Body of pancreas (tissue), 4 donors: ENCODE results near the gene HES6. TPM values are rescaled to one million over a fixed set of nuclear protein-coding genes. Genes with fewer than 3 reads are reported as not detected.
A peak's percentile ranks its signal among the peaks of the same experiment; 100 is the strongest.

Experiments
- ATAC-seq: fragments of 150-250 bp; one replicate; pipeline ENCODE4 v1.9.1; 2016
- DNase-seq, 4 donors: peaks; one replicate each; pipeline ENCODE4 v3.0.0-alpha.2; 2019
- H3K27ac ChIP-seq, 4 donors: fragments of 200-600 bp; sonication (generic); 1 replicate in 3 of 4; 2 replicates in 1 of 4; pipeline versions ENCODE4 v1.5.1 to v1.6.1; 2016 to 2019; ENCODE audit warnings: mild to moderate bottlenecking in 1 of 4, mixed read lengths in 1 of 4, moderate library complexity in 1 of 4
- H3K27me3 ChIP-seq, 2 donors: fragments of 200-600 bp; sonication (generic); one replicate each; pipeline ENCODE4 v1.6.0; 2016; ENCODE audit warnings: mild to moderate bottlenecking in 1 of 2
- H3K36me3 ChIP-seq, 2 donors: fragments of 200-600 bp; sonication (generic); replicated peaks in 1 of 2; 2 replicates each; pipeline ENCODE4 v1.5.1; 2016; ENCODE audit warnings: low read depth in 2 of 2; ENCODE audit not compliant: insufficient read depth in 1 of 2
- H3K4me1 ChIP-seq: fragments of 200-600 bp; sonication (generic); one replicate; pipeline ENCODE4 v1.6.0; 2016
- H3K4me3 ChIP-seq, 2 donors: fragments of 200-600 bp; sonication (generic); 1 replicate in 1 of 2; 2 replicates in 1 of 2; pipeline ENCODE4 v1.5.1; 2016 to 2019
- H3K9me3 ChIP-seq, 3 donors: fragments of 200-600 bp; sonication (generic); 1 replicate in 2 of 3; 2 replicates in 1 of 3; pipeline ENCODE4 v1.5.1; 2016
- POLR2A ChIP-seq, 3 donors: fragments of 450-650 bp; IDR thresholded peaks; one replicate each; pipeline ENCODE4 v1.6.1; 2016; ENCODE audit warnings: antibody characterized with exemption in 3 of 3, mild to moderate bottlenecking in 2 of 3
- WGBS, 2 donors: methylation state at CpG; one replicate each; pipeline ENCODE4 v1.1.5; 2017; 5-methylcytosine and 5-hydroxymethylcytosine counted together
- intact Hi-C: fragments of 100-400 bp; cut with DNase I; formaldehyde crosslinking; loops from one replicate; pipeline ENCODE4 v1.15.1; 2023
- total RNA-seq, 2 donors: library from RNA; depleted of rRNA; stranded (reverse); fragments of >200 nt; gene quantifications; one replicate each; pipeline ENCODE4 v1.1.0, GENCODE V29; 2016
- TF ChIP-seq, protein P1 (sequence below), 7 experiments: fragments of 450-650 bp in 4 of 7; fragments of 200-600 bp in 3 of 7; sonication (generic) in 3 of 7; IDR thresholded peaks; one replicate each; pipeline ENCODE4 v1.5.1; 2016 to 2019; ENCODE audit warnings: antibody characterized with exemption in 7 of 7

The HES6 gene
- total RNA-seq, 2 donors from 2014 or later, result 15.5 to 29.3 TPM

DNA sequence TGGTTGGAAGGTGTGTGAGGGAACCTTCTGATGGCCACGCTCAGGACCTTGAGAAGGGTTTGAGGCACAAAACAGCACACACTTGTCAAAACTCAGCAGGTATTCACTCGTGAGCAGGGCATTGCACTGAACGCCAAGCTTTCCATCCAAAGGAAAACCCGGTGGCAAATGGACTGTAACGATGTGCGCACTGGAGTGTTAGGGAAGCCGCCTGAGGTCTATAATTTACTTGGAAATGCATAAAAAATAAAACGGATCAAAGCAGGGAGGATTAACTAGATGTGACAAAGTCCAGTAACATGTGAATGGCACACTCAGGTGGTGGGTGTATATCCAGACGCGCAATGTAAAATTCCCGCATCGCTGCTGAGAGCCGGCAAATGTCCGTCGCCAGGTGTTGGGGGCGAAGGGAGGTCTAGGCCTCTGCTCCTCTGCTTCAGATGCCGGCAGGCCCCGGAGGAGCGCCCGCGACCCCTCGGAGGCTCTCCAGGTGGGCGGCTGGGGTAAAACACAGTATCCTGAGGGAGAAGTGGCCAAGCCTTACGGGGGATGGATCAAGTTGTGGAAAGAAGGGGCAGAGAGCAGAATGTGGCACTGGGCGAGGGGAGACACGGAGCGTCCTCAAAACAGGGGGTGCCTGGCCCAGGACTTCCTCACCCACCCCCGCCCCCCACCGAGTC lies 15.3 kb downstream of the HES6 start:
- Histone ChIP-seq H3K9me3 (no peaks in the 10 kb centered on the region), H3K4me3 (no peak overlapping the region), H3K27me3 (no peaks in the 10 kb centered on the region), H3K36me3 (no peaks in the 10 kb centered on the region), H3K4me1 (peaks cover 21% of the 10 kb centered on the region), H3K27ac (no peak overlapping the region)
- WGBS, 2 donors, result 94 to 96% methylated on average over 28 of the region's 29 CpGs
- ATAC-seq (no peak), DNase-seq (no peak)
- intact Hi-C loops, result no loop called here
- TF ChIP-seq, protein P1, sequence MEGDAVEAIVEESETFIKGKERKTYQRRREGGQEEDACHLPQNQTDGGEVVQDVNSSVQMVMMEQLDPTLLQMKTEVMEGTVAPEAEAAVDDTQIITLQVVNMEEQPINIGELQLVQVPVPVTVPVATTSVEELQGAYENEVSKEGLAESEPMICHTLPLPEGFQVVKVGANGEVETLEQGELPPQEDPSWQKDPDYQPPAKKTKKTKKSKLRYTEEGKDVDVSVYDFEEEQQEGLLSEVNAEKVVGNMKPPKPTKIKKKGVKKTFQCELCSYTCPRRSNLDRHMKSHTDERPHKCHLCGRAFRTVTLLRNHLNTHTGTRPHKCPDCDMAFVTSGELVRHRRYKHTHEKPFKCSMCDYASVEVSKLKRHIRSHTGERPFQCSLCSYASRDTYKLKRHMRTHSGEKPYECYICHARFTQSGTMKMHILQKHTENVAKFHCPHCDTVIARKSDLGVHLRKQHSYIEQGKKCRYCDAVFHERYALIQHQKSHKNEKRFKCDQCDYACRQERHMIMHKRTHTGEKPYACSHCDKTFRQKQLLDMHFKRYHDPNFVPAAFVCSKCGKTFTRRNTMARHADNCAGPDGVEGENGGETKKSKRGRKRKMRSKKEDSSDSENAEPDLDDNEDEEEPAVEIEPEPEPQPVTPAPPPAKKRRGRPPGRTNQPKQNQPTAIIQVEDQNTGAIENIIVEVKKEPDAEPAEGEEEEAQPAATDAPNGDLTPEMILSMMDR (IDR thresholded peaks at IDR 0.05), result no peak
- TF ChIP-seq POLR2A (IDR thresholded peaks at IDR 0.05), result no peak

DNA sequence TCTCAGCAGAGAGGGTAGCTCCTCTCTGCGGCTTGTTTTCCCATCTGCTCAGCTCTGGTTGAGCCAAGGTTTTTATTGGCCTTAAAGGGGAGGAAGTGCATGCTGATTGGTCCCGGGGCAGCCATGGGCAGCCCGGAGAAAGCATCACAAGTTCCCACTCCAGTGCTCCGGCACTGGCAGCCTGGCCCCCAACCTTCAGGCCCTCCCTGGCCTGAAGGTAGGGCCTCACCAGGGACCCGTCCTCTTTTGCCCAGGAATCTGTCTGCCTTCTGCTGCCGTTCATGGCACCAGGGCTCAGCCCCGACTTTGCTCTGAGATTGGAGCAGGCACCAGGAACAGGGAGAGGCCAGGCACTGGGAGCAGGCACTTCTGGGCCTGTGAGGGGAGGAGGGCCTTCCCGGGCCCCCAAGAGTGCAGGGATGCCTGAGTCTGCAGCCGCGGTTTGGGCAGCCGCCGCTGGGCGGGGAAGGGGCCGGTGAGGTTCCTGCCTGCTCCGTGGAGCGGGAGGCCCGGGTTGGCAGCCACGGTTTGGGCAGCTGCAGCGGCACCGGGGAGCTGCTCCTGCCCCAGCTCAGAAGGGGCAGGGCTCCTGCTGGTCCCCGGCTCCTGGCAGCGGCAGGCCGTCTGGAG lies 18.8 kb downstream of the HES6 start:
- ATAC-seq (peak; percentile 31), DNase-seq (no peak)
- no peak overlapping the region for H3K27ac ChIP-seq
- no peaks in the 10 kb centered on the region for H3K36me3 ChIP-seq
- TF ChIP-seq, protein P1 (IDR thresholded peaks at IDR 0.05), result no peak
- TF ChIP-seq POLR2A (IDR thresholded peaks at IDR 0.05), result peak in 1 of 3 donors; percentile 7
- no peak overlapping the region for H3K4me3 ChIP-seq
- H3K27me3 ChIP-seq, result no peaks in the 10 kb centered on the region
- 76 to 87% methylated on average over 8 to 17 of the region's 23 CpGs for WGBS, 2 donors
- no peaks in the 10 kb centered on the region for H3K9me3 ChIP-seq
- no peaks in the 10 kb centered on the region for H3K4me1 ChIP-seq
- intact Hi-C loops, result no loop called here

DNA sequence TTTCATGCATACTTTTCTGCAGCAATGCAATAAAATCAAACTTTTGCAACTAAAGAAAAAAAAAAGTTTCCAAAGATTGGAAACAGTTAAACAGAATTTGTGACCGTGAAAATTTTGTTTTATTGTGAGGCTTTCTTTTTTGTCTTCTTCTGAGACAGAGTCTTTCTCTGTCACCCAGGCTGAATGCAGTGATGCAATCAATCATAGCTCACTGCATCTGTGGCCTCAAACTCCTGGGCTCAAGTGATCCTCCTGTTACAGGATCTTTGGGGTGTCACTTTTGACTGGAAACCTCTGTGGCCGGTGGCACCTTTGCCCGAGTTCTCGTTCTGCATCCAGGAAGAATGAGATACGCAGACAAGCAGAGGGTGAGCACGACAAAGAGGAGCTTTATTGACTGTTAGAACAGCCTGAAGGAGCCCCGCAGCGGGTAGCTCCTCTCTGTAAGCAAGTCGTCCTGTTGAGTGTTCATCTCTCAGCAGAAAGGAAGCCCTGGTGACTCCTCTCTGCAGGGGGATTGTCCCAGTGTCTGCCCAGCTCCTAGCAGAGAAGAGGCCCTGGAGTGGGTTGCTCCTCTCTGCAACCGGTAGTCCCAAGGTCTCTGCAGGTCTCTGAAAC lies 19.5 kb downstream of the HES6 start:
- intact Hi-C loops, result no loop called here
- H3K4me1 ChIP-seq, result no peaks in the 10 kb centered on the region
- no peaks in the 10 kb centered on the region for H3K27me3 ChIP-seq
- 66 to 69% methylated on average over 9 to 10 of the region's 10 CpGs for WGBS, 2 donors
- no peak for DNase-seq
- H3K27ac ChIP-seq, result no peak overlapping the region
- H3K4me3 ChIP-seq, result no peak overlapping the region
- H3K9me3 ChIP-seq, result no peaks in the 10 kb centered on the region
- no peak for TF ChIP-seq POLR2A (IDR thresholded peaks at IDR 0.05)
- TF ChIP-seq, protein P1 (IDR thresholded peaks at IDR 0.05), result no peak
- no peak for ATAC-seq
- no peaks in the 10 kb centered on the region for H3K36me3 ChIP-seq

DNA sequence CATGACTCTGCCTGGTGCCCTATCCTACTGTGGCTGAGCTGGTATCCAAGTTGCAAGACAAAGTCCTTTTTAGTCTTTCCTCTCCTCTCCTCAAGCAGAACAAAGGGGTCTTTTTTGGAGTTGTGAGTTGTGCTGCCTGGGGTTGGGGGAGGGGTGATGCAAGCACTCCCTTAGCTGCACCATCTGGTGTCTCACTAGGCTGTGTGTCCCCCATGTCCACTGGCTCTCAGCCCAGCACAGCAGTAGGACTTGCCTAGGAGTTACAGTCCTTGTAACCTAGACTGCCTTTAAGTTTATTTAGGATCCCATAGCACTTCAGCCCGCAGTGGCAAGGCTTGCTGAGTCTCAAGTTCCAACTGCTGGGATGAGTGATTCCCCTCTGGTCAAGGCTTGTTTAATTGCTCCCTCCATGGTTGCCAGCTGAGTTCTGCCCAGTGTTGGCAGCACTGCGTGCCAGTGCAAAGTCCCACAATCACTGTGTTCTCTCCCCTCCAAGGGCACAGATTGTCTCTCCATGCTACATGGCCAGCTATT lies 23.1 kb downstream of the HES6 start:
- Histone ChIP-seq H3K27me3 (no peaks in the 10 kb centered on the region), H3K27ac (no peak overlapping the region), H3K4me3 (no peak overlapping the region), H3K9me3 (no peaks in the 10 kb centered on the region), H3K36me3 (no peaks in the 10 kb centered on the region), H3K4me1 (no peaks in the 10 kb centered on the region)
- ATAC-seq (no peak), DNase-seq (no peak)
- TF ChIP-seq, protein P1 (IDR thresholded peaks at IDR 0.05), result no peak
- no peak for TF ChIP-seq POLR2A (IDR thresholded peaks at IDR 0.05)
- intact Hi-C loops, result no loop called here
- 83 to 90% methylated on average over 1 to 2 of the region's 2 CpGs for WGBS, 2 donors
